ENCODE results near the gene BCL2L1. TPM values are rescaled to one million over a fixed set of nuclear protein-coding genes. Genes with fewer than 3 reads are reported as not detected.

BCL2L1 gene
- polyA plus RNA-seq, 2 donors = 60.0 to 80.9 TPM

GRCh38 chr20:31684153-31685015 is 38.3 kb downstream of the BCL2L1 start:
- no peaks in the 10 kb centered on the region for H3K27me3 ChIP-seq (ENCODE audit: control insufficient read depth in 1 of 2, insufficient read depth in 2 of 2, low read length in 2 of 2)

GRCh38 chr20:31682927-31683326 is 39.7 kb downstream of the BCL2L1 start:
- Histone ChIP-seq H3K4me1 (ENCODE audit: control insufficient read depth in 2 of 2, insufficient read depth in 2 of 2, low read length in 1 of 2) (peaks cover 10 to 15% of the 10 kb centered on the region in 2 donors), H3K4me3 (ENCODE audit: low read depth in 1 of 2, low read length in 2 of 2) (no peak overlapping the region), H3K36me3 (ENCODE audit: control insufficient read depth in 2 of 2, insufficient read depth in 2 of 2, low read length in 1 of 2) (peaks cover 0 to 9% of the 10 kb centered on the region in 2 donors), H3K9me3 (ENCODE audit: control insufficient read depth in 2 of 2, insufficient read depth in 1 of 2, low read depth in 1 of 2, low read length in 1 of 2) (no peaks in the 10 kb centered on the region), H3K27me3 (ENCODE audit: control insufficient read depth in 1 of 2, insufficient read depth in 2 of 2, low read length in 2 of 2) (no peaks in the 10 kb centered on the region), H3K27ac (ENCODE audit: low read depth in 2 of 2, low read length in 1 of 2) (no peak overlapping the region)
- WGBS, 2 donors = 82 to 92% methylated on average over 2 of the region's 2 CpGs

More at GRCh38 chr20:31684153-31685015, 38.3 kb downstream of the BCL2L1 start:
- Histone ChIP-seq H3K27ac (ENCODE audit: low read depth in 2 of 2, low read length in 1 of 2) (no peak overlapping the region), H3K4me3 (ENCODE audit: low read depth in 1 of 2, low read length in 2 of 2) (no peak overlapping the region), H3K36me3 (ENCODE audit: control insufficient read depth in 2 of 2, insufficient read depth in 2 of 2, low read length in 1 of 2) (peaks cover 0 to 5% of the 10 kb centered on the region in 2 donors), H3K9me3 (ENCODE audit: control insufficient read depth in 2 of 2, insufficient read depth in 1 of 2, low read depth in 1 of 2, low read length in 1 of 2) (no peaks in the 10 kb centered on the region), H3K4me1 (ENCODE audit: control insufficient read depth in 2 of 2, insufficient read depth in 2 of 2, low read length in 1 of 2) (peaks cover under 1 to 7% of the 10 kb centered on the region in 2 donors)
- 63 to 69% methylated on average over 11 of the region's 11 CpGs for WGBS, 2 donors

GRCh38 chr20:31682352-31682751 is 40.3 kb downstream of the BCL2L1 start:
- H3K36me3 ChIP-seq (ENCODE audit: control insufficient read depth in 2 of 2, insufficient read depth in 2 of 2, low read length in 1 of 2) = peaks cover 0 to 9% of the 10 kb centered on the region in 2 donors
- WGBS, 2 donors = 93 to 94% methylated on average over 3 of the region's 3 CpGs

GRCh38 chr20:31681769-31682168 is 40.9 kb downstream of the BCL2L1 start:
- Histone ChIP-seq H3K9me3 (ENCODE audit: control insufficient read depth in 2 of 2, insufficient read depth in 1 of 2, low read depth in 1 of 2, low read length in 1 of 2) (no peaks in the 10 kb centered on the region), H3K4me1 (ENCODE audit: control insufficient read depth in 2 of 2, insufficient read depth in 2 of 2, low read length in 1 of 2) (peaks cover 10 to 15% of the 10 kb centered on the region in 2 donors), H3K36me3 (ENCODE audit: control insufficient read depth in 2 of 2, insufficient read depth in 2 of 2, low read length in 1 of 2) (peaks cover 0 to 10% of the 10 kb centered on the region in 2 donors), H3K27me3 (ENCODE audit: control insufficient read depth in 1 of 2, insufficient read depth in 2 of 2, low read length in 2 of 2) (no peaks in the 10 kb centered on the region), H3K27ac (ENCODE audit: low read depth in 2 of 2, low read length in 1 of 2) (no peak overlapping the region), H3K4me3 (ENCODE audit: low read depth in 1 of 2, low read length in 2 of 2) (no peak overlapping the region)
- WGBS, 2 donors = 90 to 92% methylated on average over 3 of the region's 3 CpGs

More at GRCh38 chr20:31682352-31682751, 40.3 kb downstream of the BCL2L1 start:
- H3K4me3 ChIP-seq (ENCODE audit: low read depth in 1 of 2, low read length in 2 of 2) = no peak overlapping the region
- no peaks in the 10 kb centered on the region for H3K9me3 ChIP-seq (ENCODE audit: control insufficient read depth in 2 of 2, insufficient read depth in 1 of 2, low read depth in 1 of 2, low read length in 1 of 2)
- H3K27ac ChIP-seq (ENCODE audit: low read depth in 2 of 2, low read length in 1 of 2) = no peak overlapping the region
- no peaks in the 10 kb centered on the region for H3K27me3 ChIP-seq (ENCODE audit: control insufficient read depth in 1 of 2, insufficient read depth in 2 of 2, low read length in 2 of 2)
- peaks cover 10 to 15% of the 10 kb centered on the region in 2 donors for H3K4me1 ChIP-seq (ENCODE audit: control insufficient read depth in 2 of 2, insufficient read depth in 2 of 2, low read length in 1 of 2)

- Histone ChIP-seq H3K27me3 (ENCODE audit: control insufficient read depth in 1 of 2, insufficient read depth in 2 of 2, low read length in 2 of 2) (no peaks in the 10 kb centered on the region), H3K9me3 (ENCODE audit: control insufficient read depth in 2 of 2, insufficient read depth in 1 of 2, low read depth in 1 of 2, low read length in 1 of 2) (no peaks in the 10 kb centered on the region), H3K27ac (ENCODE audit: low read depth in 2 of 2, low read length in 1 of 2) (no peak overlapping the region), H3K36me3 (ENCODE audit: control insufficient read depth in 2 of 2, insufficient read depth in 2 of 2, low read length in 1 of 2) (peaks cover 0 to 14% of the 10 kb centered on the region in 2 donors), H3K4me1 (ENCODE audit: control insufficient read depth in 2 of 2, insufficient read depth in 2 of 2, low read length in 1 of 2) (peaks cover 10 to 20% of the 10 kb centered on the region in 2 donors), H3K4me3 (ENCODE audit: low read depth in 1 of 2, low read length in 2 of 2) (no peak overlapping the region)
- 84 to 91% methylated on average over 7 of the region's 7 CpGs for WGBS, 2 donors
Measured at GRCh38 chr20:31681128-31681727, 41.4 kb downstream of the BCL2L1 start.

- WGBS, 2 donors = 83 to 87% methylated on average over 7 of the region's 7 CpGs
- no peaks in the 10 kb centered on the region for H3K9me3 ChIP-seq (ENCODE audit: control insufficient read depth in 2 of 2, insufficient read depth in 1 of 2, low read depth in 1 of 2, low read length in 1 of 2)
- peaks cover 10 to 20% of the 10 kb centered on the region in 2 donors for H3K4me1 ChIP-seq (ENCODE audit: control insufficient read depth in 2 of 2, insufficient read depth in 2 of 2, low read length in 1 of 2)
- no peak overlapping the region for H3K27ac ChIP-seq (ENCODE audit: low read depth in 2 of 2, low read length in 1 of 2)
- peaks cover 0 to 14% of the 10 kb centered on the region in 2 donors for H3K36me3 ChIP-seq (ENCODE audit: control insufficient read depth in 2 of 2, insufficient read depth in 2 of 2, low read length in 1 of 2)
- no peak overlapping the region for H3K4me3 ChIP-seq (ENCODE audit: low read depth in 1 of 2, low read length in 2 of 2)
- H3K27me3 ChIP-seq (ENCODE audit: control insufficient read depth in 1 of 2, insufficient read depth in 2 of 2, low read length in 2 of 2) = no peaks in the 10 kb centered on the region
Measured at GRCh38 chr20:31680286-31681127, 42.2 kb downstream of the BCL2L1 start.

- peaks cover 0 to 14% of the 10 kb centered on the region in 2 donors for H3K36me3 ChIP-seq (ENCODE audit: control insufficient read depth in 2 of 2, insufficient read depth in 2 of 2, low read length in 1 of 2)
- 82 to 87% methylated on average over 9 of the region's 9 CpGs for WGBS, 2 donors
- H3K4me1 ChIP-seq (ENCODE audit: control insufficient read depth in 2 of 2, insufficient read depth in 2 of 2, low read length in 1 of 2) = peaks cover 10 to 23% of the 10 kb centered on the region in 2 donors
- no peaks in the 10 kb centered on the region for H3K27me3 ChIP-seq (ENCODE audit: control insufficient read depth in 1 of 2, insufficient read depth in 2 of 2, low read length in 2 of 2)
- H3K4me3 ChIP-seq (ENCODE audit: low read depth in 1 of 2, low read length in 2 of 2) = no peak overlapping the region
- no peak overlapping the region for H3K27ac ChIP-seq (ENCODE audit: low read depth in 2 of 2, low read length in 1 of 2)
- H3K9me3 ChIP-seq (ENCODE audit: control insufficient read depth in 2 of 2, insufficient read depth in 1 of 2, low read depth in 1 of 2, low read length in 1 of 2) = no peaks in the 10 kb centered on the region
Measured at GRCh38 chr20:31679357-31680285, 43.0 kb downstream of the BCL2L1 start.

- WGBS, 2 donors = 67 to 70% methylated on average over 9 of the region's 9 CpGs
- H3K4me3 ChIP-seq (ENCODE audit: low read depth in 1 of 2, low read length in 2 of 2) = no peak overlapping the region
- H3K9me3 ChIP-seq (ENCODE audit: control insufficient read depth in 2 of 2, insufficient read depth in 1 of 2, low read depth in 1 of 2, low read length in 1 of 2) = no peaks in the 10 kb centered on the region
- H3K27ac ChIP-seq (ENCODE audit: low read depth in 2 of 2, low read length in 1 of 2) = no peak overlapping the region
- no peaks in the 10 kb centered on the region for H3K27me3 ChIP-seq (ENCODE audit: control insufficient read depth in 1 of 2, insufficient read depth in 2 of 2, low read length in 2 of 2)
- peaks cover 0 to 8% of the 10 kb centered on the region in 2 donors for H3K36me3 ChIP-seq (ENCODE audit: control insufficient read depth in 2 of 2, insufficient read depth in 2 of 2, low read length in 1 of 2)
- peaks cover 10 to 18% of the 10 kb centered on the region in 2 donors for H3K4me1 ChIP-seq (ENCODE audit: control insufficient read depth in 2 of 2, insufficient read depth in 2 of 2, low read length in 1 of 2)
Measured at GRCh38 chr20:31678389-31679356, 44.0 kb downstream of the BCL2L1 start.

Measured in esophagus (tissue), 2 donors.